GM19099 (cell line): Measurements from ENCODE around the gene FBRS.

Experiments used
- POLR2A ChIP-seq: IDR thresholded peaks from 3 replicates; pipeline ENCODE4 v1.6.1; 2011; ENCODE audit warnings: low read depth; ENCODE audit not compliant: insufficient read length; ENCODE audit errors: extremely low read depth

Gene FBRS

GRCh38 chr16:30699615-30700099 is 41.4 kb downstream of the FBRS start:
- TF ChIP-seq POLR2A: no peak

DNA sequence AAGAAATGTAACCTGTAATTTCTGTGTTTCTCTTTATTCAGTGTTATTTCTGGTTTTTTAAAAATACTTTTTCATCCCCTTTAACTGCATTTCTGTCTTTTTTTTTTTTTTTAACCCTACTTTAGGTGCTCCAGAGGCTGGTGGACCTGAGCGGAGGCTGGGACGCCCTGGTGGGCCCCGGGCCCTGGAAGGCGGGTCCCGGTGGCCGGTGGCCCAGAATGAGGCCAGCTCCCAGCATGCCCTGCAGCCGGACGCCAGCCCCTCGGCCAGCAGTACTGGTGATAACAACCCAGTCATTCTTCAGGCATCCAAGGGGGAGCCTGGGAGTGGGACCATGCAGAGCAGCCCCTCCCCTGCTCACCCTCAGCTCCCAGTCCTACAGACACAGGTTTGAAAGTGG is 42.3 kb downstream of the FBRS start:
- TF ChIP-seq POLR2A: no peak

GRCh38 chr16:30700971-30701370 is 42.7 kb downstream of the FBRS start:
- TF ChIP-seq POLR2A: no peak

GRCh38 chr16:30703971-30704370 is 45.7 kb downstream of the FBRS start:
- TF ChIP-seq POLR2A: no peak

- TF ChIP-seq POLR2A: no peak
Measured at GRCh38 chr16:30706046-30706445, 47.8 kb downstream of the FBRS start.

DNA sequence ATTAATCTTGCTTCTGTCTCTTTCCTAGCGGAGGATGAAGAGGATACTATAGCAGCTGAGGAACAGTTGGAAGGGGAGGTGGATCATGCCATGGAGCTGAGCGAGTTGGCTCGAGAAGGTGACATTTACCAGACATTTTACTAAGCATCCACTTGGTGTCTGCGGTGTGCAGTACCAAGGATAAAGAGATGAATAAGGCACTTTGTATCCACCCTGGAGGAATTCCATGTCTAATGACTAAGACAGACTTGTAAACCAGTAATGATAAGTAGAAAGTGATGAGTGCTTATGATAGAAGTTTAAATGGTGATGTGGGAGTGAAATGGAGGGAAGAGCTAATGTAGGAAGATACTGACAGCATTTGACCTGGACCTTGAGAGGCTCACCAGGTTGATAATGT is 52.7 kb downstream of the FBRS start:
- no peak for TF ChIP-seq POLR2A

- TF ChIP-seq POLR2A: no peak
Measured at GRCh38 chr16:30711712-30712111, 53.5 kb downstream of the FBRS start.

- no peak for TF ChIP-seq POLR2A
Measured at GRCh38 chr16:30715750-30716445, 57.7 kb downstream of the FBRS start.

- no peak for TF ChIP-seq POLR2A
Measured at GRCh38 chr16:30720086-30720485, 61.9 kb downstream of the FBRS start.
